Astrocyte (in vitro differentiated cells and primary cell): ENCODE data around the gene PCLO. TPM values are rescaled to one million over a fixed set of nuclear protein-coding genes. Genes with fewer than 3 reads are reported as not detected.

Source experiments
- DNase-seq: peaks from one replicate; pipeline ENCODE4 v3.0.0-alpha.2; 2010; ENCODE audit warnings: low read depth
- FAIRE-seq: peaks from 2 replicates; lab custom pipeline; 2011; peaks lifted over from hg19 to GRCh38; lab: Jason Lieb, UNC
- H2AFZ ChIP-seq: 2 replicates; pipeline ENCODE4 v1.6.0; 2012; ENCODE audit warnings: low read depth, low read length, inconsistent platforms
- H3K27ac ChIP-seq: 2 replicates; pipeline ENCODE4 v1.5.1; 2011; ENCODE audit warnings: low read depth, low read length, inconsistent platforms
- H3K27me3 ChIP-seq: 2 replicates; pipeline ENCODE4 v1.6.0; 2011; ENCODE audit warnings: low read length, inconsistent platforms; ENCODE audit not compliant: insufficient read depth
- H3K36me3 ChIP-seq: 2 replicates; pipeline ENCODE4 v1.5.1; 2011; ENCODE audit warnings: low read length, inconsistent platforms; ENCODE audit not compliant: insufficient read depth
- H3K4me1 ChIP-seq: 2 replicates; pipeline ENCODE4 v1.5.1; 2011; ENCODE audit warnings: low read length, inconsistent platforms; ENCODE audit not compliant: insufficient read depth
- H3K4me2 ChIP-seq: 2 replicates; pipeline ENCODE4 v1.6.0; 2012; ENCODE audit warnings: low read length, inconsistent platforms
- H3K4me3 ChIP-seq: 2 replicates; pipeline ENCODE4 v1.5.1; 2011; ENCODE audit warnings: low read depth, mild to moderate bottlenecking, low read length, inconsistent platforms; ENCODE audit not compliant: insufficient read depth
- H3K79me2 ChIP-seq: 2 replicates; pipeline ENCODE4 v1.6.0; 2012; ENCODE audit warnings: mild to moderate bottlenecking, low read length, inconsistent platforms; ENCODE audit not compliant: insufficient read depth
- H3K9ac ChIP-seq: 2 replicates; pipeline ENCODE4 v1.6.0; 2012; ENCODE audit warnings: mild to moderate bottlenecking, low read length, inconsistent platforms
- H3K9me3 ChIP-seq: 2 replicates; pipeline ENCODE4 v1.5.1; 2012; ENCODE audit warnings: low read depth, mild to moderate bottlenecking, low read length, inconsistent platforms; ENCODE audit not compliant: insufficient read depth
- H4K20me1 ChIP-seq: 2 replicates; pipeline ENCODE4 v1.6.0; 2012; ENCODE audit warnings: low read length, inconsistent platforms; ENCODE audit not compliant: insufficient read depth
- H3K27ac Mint-ChIP-seq: one replicate; pipeline ENCODE4 v1.8.0; 2021; ENCODE audit warnings: mild to moderate bottlenecking, mixed read lengths; ENCODE audit not compliant: unreplicated experiment
- H3K27me3 Mint-ChIP-seq: one replicate; pipeline ENCODE4 v1.8.0; 2021; ENCODE audit warnings: low read depth, mixed read lengths; ENCODE audit not compliant: unreplicated experiment
- H3K36me3 Mint-ChIP-seq: one replicate; pipeline ENCODE4 v1.8.0; 2021; ENCODE audit warnings: low read depth, mixed read lengths; ENCODE audit not compliant: unreplicated experiment
- H3K4me1 Mint-ChIP-seq: one replicate; pipeline ENCODE4 v1.8.0; 2021; ENCODE audit warnings: low read depth, mixed read lengths; ENCODE audit not compliant: unreplicated experiment
- H3K4me3 Mint-ChIP-seq: one replicate; pipeline ENCODE4 v1.8.0; 2021; ENCODE audit warnings: mild to moderate bottlenecking, moderate library complexity, mixed read lengths; ENCODE audit not compliant: unreplicated experiment
- H3K9me3 Mint-ChIP-seq: one replicate; pipeline ENCODE4 v1.8.0; 2021; ENCODE audit warnings: mild to moderate bottlenecking, mixed read lengths; ENCODE audit not compliant: unreplicated experiment
- CTCF ChIP-seq: IDR thresholded peaks from 2 replicates; pipeline ENCODE4 v1.5.1; 2011; ENCODE audit warnings: low read depth, mild to moderate bottlenecking, inconsistent platforms, low read length, moderate library complexity; ENCODE audit not compliant: insufficient read depth
- EZH2 ChIP-seq: IDR thresholded peaks from 2 replicates; pipeline ENCODE4 v1.6.1; 2012; ENCODE audit warnings: mild to moderate bottlenecking, low read length, inconsistent platforms; ENCODE audit not compliant: insufficient read depth
- total RNA-seq: library from RNA; stranded (reverse); gene quantifications from 2 replicates; pipeline ENCODE4 v1.2.1, GENCODE V29; 2021

Gene PCLO
- total RNA-seq, 1 donor from 2014 or later, result 3.0 TPM

- Mint-ChIP-seq H3K27ac (no peak overlapping the region), H3K4me1 (no peaks in the 10 kb centered on the region), H3K9me3 (no peaks in the 10 kb centered on the region), H3K4me3 (no peak overlapping the region), H3K27me3 (no peaks in the 10 kb centered on the region), H3K36me3 (no peaks in the 10 kb centered on the region)
- no peak for FAIRE-seq
- no peak for DNase-seq
- no peak overlapping the region for H3K27ac ChIP-seq
- no peak overlapping the region for H3K4me2 ChIP-seq
- H3K27me3 ChIP-seq, result no peaks in the 10 kb centered on the region
- H3K4me3 ChIP-seq, result no peak overlapping the region
- no peak overlapping the region for H3K9ac ChIP-seq
- no peaks in the 10 kb centered on the region for H3K36me3 ChIP-seq
- no peaks in the 10 kb centered on the region for H3K4me1 ChIP-seq
- TF ChIP-seq EZH2 (no peak), CTCF (no peak)
- no peak overlapping the region for H2AFZ ChIP-seq
- no peaks in the 10 kb centered on the region for H3K79me2 ChIP-seq
- H4K20me1 ChIP-seq, result no peaks in the 10 kb centered on the region
- H3K9me3 ChIP-seq, result no peaks in the 10 kb centered on the region
Measured at GRCh38 chr7:82964150-82964882, 198.4 kb downstream of the PCLO start.

- H3K9me3 ChIP-seq, result no peaks in the 10 kb centered on the region
- no peak overlapping the region for H3K27ac Mint-ChIP-seq
- no peaks in the 10 kb centered on the region for H4K20me1 ChIP-seq
- no peaks in the 10 kb centered on the region for H3K79me2 ChIP-seq
- H3K27me3 ChIP-seq, result no peaks in the 10 kb centered on the region
- H3K9me3 Mint-ChIP-seq, result no peaks in the 10 kb centered on the region
- H3K4me2 ChIP-seq, result no peak overlapping the region
- DNase-seq (no peak), FAIRE-seq (no peak)
- no peak overlapping the region for H2AFZ ChIP-seq
- TF ChIP-seq CTCF (no peak), EZH2 (no peak)
- H3K4me3 ChIP-seq, result no peak overlapping the region
- H3K4me1 ChIP-seq, result no peaks in the 10 kb centered on the region
- no peaks in the 10 kb centered on the region for H3K36me3 ChIP-seq
- no peak overlapping the region for H3K27ac ChIP-seq
- H3K4me3 Mint-ChIP-seq, result no peak overlapping the region
- no peaks in the 10 kb centered on the region for H3K36me3 Mint-ChIP-seq
- no peaks in the 10 kb centered on the region for H3K4me1 Mint-ChIP-seq
- H3K27me3 Mint-ChIP-seq, result no peaks in the 10 kb centered on the region
- no peak overlapping the region for H3K9ac ChIP-seq
Measured at GRCh38 chr7:82961240-82961639, 201.4 kb downstream of the PCLO start.

GRCh38 chr7:82959528-82959927, 203.2 kb downstream of the PCLO start:
- Histone ChIP-seq H3K4me3 (no peak overlapping the region), H3K79me2 (no peaks in the 10 kb centered on the region), H3K27me3 (no peaks in the 10 kb centered on the region), H3K36me3 (no peaks in the 10 kb centered on the region), H3K27ac (no peak overlapping the region), H3K9ac (no peak overlapping the region), H3K4me1 (no peaks in the 10 kb centered on the region), H2AFZ (no peak overlapping the region), H3K4me2 (no peak overlapping the region), H4K20me1 (no peaks in the 10 kb centered on the region), H3K9me3 (no peaks in the 10 kb centered on the region)
- H3K9me3 Mint-ChIP-seq, result no peaks in the 10 kb centered on the region
- H3K36me3 Mint-ChIP-seq, result no peaks in the 10 kb centered on the region
- no peak for DNase-seq
- TF ChIP-seq EZH2 (no peak), CTCF (no peak)
- H3K27ac Mint-ChIP-seq, result no peak overlapping the region
- H3K27me3 Mint-ChIP-seq, result no peaks in the 10 kb centered on the region
- FAIRE-seq, result no peak
- no peaks in the 10 kb centered on the region for H3K4me1 Mint-ChIP-seq
- no peak overlapping the region for H3K4me3 Mint-ChIP-seq
